KMS-11 (cell line): ENCODE measurements around the gene ELFN1.

ENCODE experiments used
- H2AFZ ChIP-seq: fragments of 200-600 bp; sonication (generic); 2 replicates; pipeline ENCODE4 v1.6.1; 2016; ENCODE audit warnings: antibody characterized with exemption, mixed run types, low read depth
- H3K27ac ChIP-seq: fragments of 200-600 bp; sonication (generic); 2 replicates; pipeline ENCODE4 v1.6.1; 2016; ENCODE audit warnings: mild to moderate bottlenecking, mixed run types
- H3K27me3 ChIP-seq: fragments of 200-600 bp; sonication (generic); 2 replicates; pipeline ENCODE4 v1.6.1; 2017; ENCODE audit warnings: mild to moderate bottlenecking, low read depth, mixed run types, moderate library complexity; ENCODE audit not compliant: insufficient read depth
- H3K36me3 ChIP-seq: fragments of 200-600 bp; sonication (generic); 2 replicates; pipeline ENCODE4 v1.6.1; 2017; ENCODE audit warnings: mild to moderate bottlenecking, mixed run types; ENCODE audit not compliant: insufficient read depth
- H3K4me1 ChIP-seq: fragments of 200-600 bp; sonication (generic); 2 replicates; pipeline ENCODE4 v1.6.1; 2016; ENCODE audit warnings: mild to moderate bottlenecking, low read depth, mixed run types; ENCODE audit not compliant: poor library complexity, severe bottlenecking
- H3K4me2 ChIP-seq: fragments of 200-600 bp; sonication (generic); 2 replicates; pipeline ENCODE4 v1.7.0; 2016; ENCODE audit warnings: mild to moderate bottlenecking, mixed run types
- H3K4me3 ChIP-seq: fragments of 200-600 bp; sonication (generic); IDR thresholded peaks from 2 replicates; pipeline ENCODE4 v1.6.1; 2017; ENCODE audit warnings: low read depth, low read length, mixed read lengths; ENCODE audit not compliant: insufficient read depth
- H3K79me2 ChIP-seq: fragments of 200-600 bp; sonication (generic); 2 replicates; pipeline ENCODE4 v1.6.1; 2016; ENCODE audit warnings: low read depth, mixed run types; ENCODE audit not compliant: insufficient read depth
- H3K9ac ChIP-seq: fragments of 200-600 bp; sonication (generic); 2 replicates; pipeline ENCODE4 v1.6.1; 2016; ENCODE audit warnings: mild to moderate bottlenecking, mixed run types
- H4K20me1 ChIP-seq: fragments of 200-600 bp; sonication (generic); 2 replicates; pipeline ENCODE4 v1.6.1; 2016; ENCODE audit warnings: mild to moderate bottlenecking, mixed run types; ENCODE audit not compliant: insufficient read depth
- TF ChIP-seq, protein P1 (sequence below): fragments of 200-600 bp; sonication (generic); conservative IDR thresholded peaks from 2 replicates; pipeline ENCODE4 v1.6.1; 2017; ENCODE audit warnings: low read depth, mild to moderate bottlenecking, antibody characterized with exemption, low read length, moderate library complexity, mixed read lengths

The ELFN1 gene

DNA sequence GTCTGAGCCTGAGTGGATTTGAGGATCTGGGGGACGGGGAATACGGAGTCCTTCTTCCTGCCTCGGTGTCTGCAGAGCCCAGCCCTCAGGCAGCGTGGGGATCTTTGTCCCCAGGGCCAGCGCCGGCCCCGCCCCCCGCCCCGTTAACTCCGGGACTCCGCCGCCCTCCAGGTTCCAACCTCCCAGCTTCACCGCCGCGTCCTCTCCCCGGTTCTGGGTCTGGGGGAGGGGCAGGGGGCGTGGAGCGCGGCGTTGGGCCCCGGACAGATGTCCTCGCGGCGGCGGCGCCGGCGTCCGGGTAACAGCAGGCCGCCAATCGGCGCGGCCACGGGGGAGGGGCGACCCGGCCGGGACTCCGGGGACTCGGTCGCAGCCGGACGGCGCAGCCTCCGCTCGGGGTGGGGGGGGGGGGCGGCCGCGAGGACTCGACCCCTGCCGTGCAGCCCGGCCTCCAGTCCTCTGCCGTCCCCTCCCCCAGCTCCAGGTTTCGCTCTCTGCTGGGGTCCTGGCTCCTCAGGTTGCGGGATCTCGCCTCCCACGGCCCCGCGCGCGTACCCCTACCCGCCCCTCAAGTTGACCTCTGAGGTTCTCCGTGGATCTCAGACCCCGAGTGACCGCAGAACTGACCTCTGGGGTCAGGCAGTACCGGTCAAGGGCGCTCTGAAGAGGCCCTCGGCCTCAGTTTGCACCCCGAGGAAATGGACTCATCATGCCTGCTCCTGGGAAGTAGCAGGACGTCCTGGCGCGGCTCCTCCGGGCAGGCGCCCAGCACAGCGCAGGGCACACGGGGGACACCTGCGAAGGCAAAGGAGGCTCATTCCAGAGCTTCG is 2.3 kb upstream of the ELFN1 start:
- Histone ChIP-seq H2AFZ (no peak overlapping the region), H3K36me3 (no peaks in the 10 kb centered on the region), H3K4me1 (peaks cover 4% of the 10 kb centered on the region), H3K4me2 (no peak overlapping the region), H3K27ac (no peak overlapping the region), H3K27me3 (peaks cover 60% of the 10 kb centered on the region), H4K20me1 (no peaks in the 10 kb centered on the region), H3K4me3 (no peak overlapping the region), H3K9ac (no peak overlapping the region), H3K79me2 (no peaks in the 10 kb centered on the region)
- TF ChIP-seq, protein P1, sequence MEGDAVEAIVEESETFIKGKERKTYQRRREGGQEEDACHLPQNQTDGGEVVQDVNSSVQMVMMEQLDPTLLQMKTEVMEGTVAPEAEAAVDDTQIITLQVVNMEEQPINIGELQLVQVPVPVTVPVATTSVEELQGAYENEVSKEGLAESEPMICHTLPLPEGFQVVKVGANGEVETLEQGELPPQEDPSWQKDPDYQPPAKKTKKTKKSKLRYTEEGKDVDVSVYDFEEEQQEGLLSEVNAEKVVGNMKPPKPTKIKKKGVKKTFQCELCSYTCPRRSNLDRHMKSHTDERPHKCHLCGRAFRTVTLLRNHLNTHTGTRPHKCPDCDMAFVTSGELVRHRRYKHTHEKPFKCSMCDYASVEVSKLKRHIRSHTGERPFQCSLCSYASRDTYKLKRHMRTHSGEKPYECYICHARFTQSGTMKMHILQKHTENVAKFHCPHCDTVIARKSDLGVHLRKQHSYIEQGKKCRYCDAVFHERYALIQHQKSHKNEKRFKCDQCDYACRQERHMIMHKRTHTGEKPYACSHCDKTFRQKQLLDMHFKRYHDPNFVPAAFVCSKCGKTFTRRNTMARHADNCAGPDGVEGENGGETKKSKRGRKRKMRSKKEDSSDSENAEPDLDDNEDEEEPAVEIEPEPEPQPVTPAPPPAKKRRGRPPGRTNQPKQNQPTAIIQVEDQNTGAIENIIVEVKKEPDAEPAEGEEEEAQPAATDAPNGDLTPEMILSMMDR, result no peak

DNA sequence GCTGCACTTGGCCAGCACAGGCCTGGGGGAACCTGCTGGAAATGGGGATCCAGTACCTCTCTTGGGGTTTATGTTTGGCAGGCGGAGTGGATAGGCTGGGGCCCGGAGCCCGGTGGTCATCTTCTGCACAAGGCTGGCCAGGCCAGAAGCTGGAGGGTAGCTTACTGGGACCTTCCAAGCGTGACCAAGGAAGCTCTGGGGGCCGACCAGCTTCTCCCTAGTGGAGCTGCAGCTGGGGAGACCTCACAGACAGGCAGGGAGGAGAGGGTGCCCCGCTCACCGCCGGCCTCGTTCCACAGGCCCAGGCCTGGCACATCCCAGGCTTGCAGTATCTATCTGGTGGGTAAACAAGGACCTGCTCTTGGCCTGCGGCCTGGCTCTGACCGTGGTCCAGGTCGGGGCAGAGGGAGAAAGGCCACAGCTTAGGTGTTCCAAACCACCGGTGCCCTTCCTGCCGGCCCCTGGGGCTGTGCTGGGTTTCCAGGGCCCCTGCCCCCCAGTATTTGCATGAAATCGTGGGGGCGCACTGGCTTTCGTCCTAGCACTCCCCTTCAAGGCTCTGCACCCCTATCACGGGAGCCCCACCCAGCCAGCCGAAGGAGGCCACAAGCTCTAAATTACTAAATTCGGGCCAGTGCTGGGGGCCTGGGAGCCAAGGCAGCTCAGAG is 1.5 kb upstream of the ELFN1 start:
- Histone ChIP-seq H4K20me1 (no peaks in the 10 kb centered on the region), H3K79me2 (no peaks in the 10 kb centered on the region), H3K36me3 (no peaks in the 10 kb centered on the region), H2AFZ (no peak overlapping the region), H3K4me2 (no peak overlapping the region), H3K27me3 (peaks cover 57% of the 10 kb centered on the region), H3K4me1 (peaks cover 4% of the 10 kb centered on the region), H3K27ac (no peak overlapping the region), H3K4me3 (no peak overlapping the region), H3K9ac (no peak overlapping the region)
- TF ChIP-seq, protein P1, result no peak

DNA sequence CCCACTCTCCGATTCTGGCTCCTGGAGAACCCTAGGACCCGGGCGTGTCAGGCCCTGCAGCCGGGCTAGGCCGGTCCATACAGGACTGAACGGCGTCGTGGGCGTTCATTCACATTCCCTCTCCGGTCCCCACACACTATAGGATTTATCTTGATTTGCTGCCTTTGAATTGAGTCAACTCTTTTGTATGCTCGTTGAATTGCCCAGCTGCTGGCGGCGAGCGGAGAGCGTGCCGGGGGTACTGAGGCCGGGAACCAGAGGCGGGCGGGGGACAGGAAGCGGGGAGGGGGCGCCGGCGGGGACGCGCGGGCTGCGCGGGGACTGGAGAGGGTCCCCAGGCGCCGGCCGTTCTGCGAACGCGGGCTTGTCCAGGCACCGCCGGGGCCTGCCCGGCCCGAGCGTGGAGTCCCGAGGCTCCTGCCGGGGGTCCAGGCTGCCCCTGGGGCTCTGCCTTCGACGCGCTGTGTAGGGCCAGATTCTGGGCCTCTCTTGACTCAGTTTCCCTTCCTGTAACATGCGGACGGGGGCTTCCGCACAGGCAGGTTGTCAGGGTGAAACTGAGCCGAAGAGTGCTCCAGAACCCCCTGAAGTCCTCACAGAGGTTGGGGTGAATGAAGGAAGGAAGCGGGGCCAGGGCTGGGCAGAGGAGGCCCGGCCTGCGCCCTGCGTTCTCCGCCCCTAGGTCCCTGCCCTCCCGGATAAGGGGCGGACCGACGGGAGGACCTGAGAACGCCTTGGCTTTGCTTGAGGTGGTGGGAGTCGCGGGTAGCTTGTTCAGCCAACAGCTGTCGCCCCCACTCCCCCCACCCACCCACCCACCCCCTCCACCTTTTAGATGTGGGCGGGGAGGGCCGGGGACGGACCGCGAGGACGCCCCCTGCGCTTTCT is 769 bp upstream of the ELFN1 start:
- Histone ChIP-seq H3K4me3 (no peak overlapping the region), H3K79me2 (no peaks in the 10 kb centered on the region), H3K27ac (no peak overlapping the region), H4K20me1 (no peaks in the 10 kb centered on the region), H3K9ac (no peak overlapping the region), H3K4me1 (peaks cover 4% of the 10 kb centered on the region), H3K4me2 (no peak overlapping the region), H3K36me3 (no peaks in the 10 kb centered on the region), H3K27me3 (peaks cover 60% of the 10 kb centered on the region), H2AFZ (no peak overlapping the region)
- TF ChIP-seq, protein P1, result no peak

DNA sequence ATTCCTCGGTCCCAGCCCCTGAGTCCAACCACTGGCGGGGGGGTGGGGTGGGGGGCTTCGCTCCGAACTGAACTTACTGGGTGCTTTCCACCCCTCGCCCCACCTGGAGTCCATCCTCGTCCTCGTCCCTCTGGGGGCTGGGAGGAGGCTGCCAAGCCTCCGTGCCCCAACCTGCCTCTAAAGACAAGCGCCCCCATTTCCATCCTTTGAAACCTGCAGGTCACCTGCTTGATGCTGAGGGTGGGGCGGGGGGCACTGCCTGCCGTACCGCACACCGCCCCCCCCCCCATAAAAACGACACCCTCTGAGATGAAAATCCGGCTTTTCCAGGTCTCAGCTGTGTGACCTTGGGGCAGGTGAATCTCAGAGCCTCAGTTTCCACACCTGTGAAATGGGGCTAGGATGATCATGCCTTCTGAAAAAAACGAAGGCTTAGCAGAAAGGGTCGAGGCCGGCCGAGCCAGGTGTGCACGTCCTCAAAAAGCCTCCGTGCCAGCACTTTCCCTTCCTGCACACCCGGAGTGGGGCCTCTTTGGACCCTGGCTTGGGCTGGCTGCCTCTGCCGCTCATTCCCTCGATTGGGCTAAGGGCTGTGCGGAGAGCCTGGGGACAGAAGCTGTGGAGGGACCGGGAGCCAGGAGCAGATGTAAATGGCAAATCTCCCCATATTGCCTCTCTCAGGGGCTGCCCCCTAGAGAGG is 967 bp downstream of the ELFN1 start:
- Histone ChIP-seq H3K27ac (no peak overlapping the region), H3K4me3 (no peak overlapping the region), H3K27me3 (peaks cover 74% of the 10 kb centered on the region), H3K4me1 (peaks cover 4% of the 10 kb centered on the region), H3K79me2 (no peaks in the 10 kb centered on the region), H2AFZ (no peak overlapping the region), H3K4me2 (no peak overlapping the region), H3K9ac (no peak overlapping the region), H3K36me3 (no peaks in the 10 kb centered on the region), H4K20me1 (no peaks in the 10 kb centered on the region)
- TF ChIP-seq, protein P1, result no peak
